GM12874 (cell line): ENCODE data around the gene JCAD.

Experiments
- TF ChIP-seq, protein P1 (sequence below): IDR thresholded peaks from 2 replicates; pipeline ENCODE4 v1.5.1; 2011; ENCODE audit warnings: low read depth, mild to moderate bottlenecking, control low read depth, low read length, moderate library complexity; ENCODE audit not compliant: insufficient read depth

The JCAD gene

GRCh38 chr10:30072068-30072467 lies 12.7 kb upstream of the JCAD start:
- TF ChIP-seq, protein P1, sequence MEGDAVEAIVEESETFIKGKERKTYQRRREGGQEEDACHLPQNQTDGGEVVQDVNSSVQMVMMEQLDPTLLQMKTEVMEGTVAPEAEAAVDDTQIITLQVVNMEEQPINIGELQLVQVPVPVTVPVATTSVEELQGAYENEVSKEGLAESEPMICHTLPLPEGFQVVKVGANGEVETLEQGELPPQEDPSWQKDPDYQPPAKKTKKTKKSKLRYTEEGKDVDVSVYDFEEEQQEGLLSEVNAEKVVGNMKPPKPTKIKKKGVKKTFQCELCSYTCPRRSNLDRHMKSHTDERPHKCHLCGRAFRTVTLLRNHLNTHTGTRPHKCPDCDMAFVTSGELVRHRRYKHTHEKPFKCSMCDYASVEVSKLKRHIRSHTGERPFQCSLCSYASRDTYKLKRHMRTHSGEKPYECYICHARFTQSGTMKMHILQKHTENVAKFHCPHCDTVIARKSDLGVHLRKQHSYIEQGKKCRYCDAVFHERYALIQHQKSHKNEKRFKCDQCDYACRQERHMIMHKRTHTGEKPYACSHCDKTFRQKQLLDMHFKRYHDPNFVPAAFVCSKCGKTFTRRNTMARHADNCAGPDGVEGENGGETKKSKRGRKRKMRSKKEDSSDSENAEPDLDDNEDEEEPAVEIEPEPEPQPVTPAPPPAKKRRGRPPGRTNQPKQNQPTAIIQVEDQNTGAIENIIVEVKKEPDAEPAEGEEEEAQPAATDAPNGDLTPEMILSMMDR = no peak

- TF ChIP-seq, protein P1 = no peak
Observed at GRCh38 chr10:30070001-30070685, 10.8 kb upstream of the JCAD start.

GRCh38 chr10:30068492-30069223 lies 9.3 kb upstream of the JCAD start:
- TF ChIP-seq, protein P1 = no peak

GRCh38 chr10:30063099-30063498 lies 3.7 kb upstream of the JCAD start:
- TF ChIP-seq, protein P1 = no peak

- TF ChIP-seq, protein P1 = no peak
Observed at GRCh38 chr10:30062582-30062981, 3.2 kb upstream of the JCAD start.

DNA sequence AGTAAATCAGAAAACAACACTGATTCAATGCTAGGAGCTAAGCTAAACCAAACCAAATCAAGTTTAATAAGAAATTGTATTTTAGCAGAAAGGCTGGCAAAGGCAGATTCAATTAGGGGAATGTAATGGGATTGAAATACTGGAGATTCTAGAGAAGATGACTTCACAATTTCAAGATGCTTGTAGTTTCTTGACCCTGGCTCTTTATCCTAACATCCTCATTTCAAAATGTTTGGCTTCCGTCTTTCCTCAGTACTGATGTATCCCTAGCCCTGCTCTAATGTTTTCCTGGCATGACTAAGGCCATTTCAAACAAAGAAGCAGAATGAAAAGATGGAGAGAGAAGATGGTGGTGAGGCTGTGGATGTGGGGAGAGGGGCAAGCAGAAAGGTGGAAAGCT lies 2.7 kb upstream of the JCAD start:
- TF ChIP-seq, protein P1 = no peak

- TF ChIP-seq, protein P1 = no peak
Observed at GRCh38 chr10:30058570-30059132, 735 bp downstream of the JCAD start.
